Activated naive CD8-positive, alpha-beta T cell treated with anti-CD3 and anti-CD28 coated beads, Interleukin-2, amount 50 U/mL, for 24 hours (primary cell): ENCODE measurements around the gene GABRG3.

ENCODE experiments used
- ATAC-seq: fragments of 150-1000 bp; cut with Tn5 transposase; one replicate; pipeline ENCODE4 v1.10.0; 2021
- DNase-seq: peaks from one replicate; pipeline ENCODE4 v3.0.0; 2021
- H3K27ac Mint-ChIP-seq: one replicate; pipeline ENCODE4 v1.8.0; 2021; ENCODE audit warnings: mild to moderate bottlenecking, mixed read lengths
- H3K27me3 Mint-ChIP-seq: one replicate; pipeline ENCODE4 v1.8.0; 2021; ENCODE audit warnings: mixed read lengths
- H3K36me3 Mint-ChIP-seq: one replicate; pipeline ENCODE4 v1.8.0; 2021; ENCODE audit warnings: low read depth, mixed read lengths
- H3K4me1 Mint-ChIP-seq: one replicate; pipeline ENCODE4 v1.8.0; 2021; ENCODE audit warnings: mixed read lengths
- H3K4me3 Mint-ChIP-seq: one replicate; pipeline ENCODE4 v1.8.0; 2021; ENCODE audit warnings: mild to moderate bottlenecking, moderate library complexity, mixed read lengths
- H3K9me3 Mint-ChIP-seq: one replicate; pipeline ENCODE4 v1.8.0; 2021; ENCODE audit warnings: mixed read lengths

The GABRG3 gene

DNA sequence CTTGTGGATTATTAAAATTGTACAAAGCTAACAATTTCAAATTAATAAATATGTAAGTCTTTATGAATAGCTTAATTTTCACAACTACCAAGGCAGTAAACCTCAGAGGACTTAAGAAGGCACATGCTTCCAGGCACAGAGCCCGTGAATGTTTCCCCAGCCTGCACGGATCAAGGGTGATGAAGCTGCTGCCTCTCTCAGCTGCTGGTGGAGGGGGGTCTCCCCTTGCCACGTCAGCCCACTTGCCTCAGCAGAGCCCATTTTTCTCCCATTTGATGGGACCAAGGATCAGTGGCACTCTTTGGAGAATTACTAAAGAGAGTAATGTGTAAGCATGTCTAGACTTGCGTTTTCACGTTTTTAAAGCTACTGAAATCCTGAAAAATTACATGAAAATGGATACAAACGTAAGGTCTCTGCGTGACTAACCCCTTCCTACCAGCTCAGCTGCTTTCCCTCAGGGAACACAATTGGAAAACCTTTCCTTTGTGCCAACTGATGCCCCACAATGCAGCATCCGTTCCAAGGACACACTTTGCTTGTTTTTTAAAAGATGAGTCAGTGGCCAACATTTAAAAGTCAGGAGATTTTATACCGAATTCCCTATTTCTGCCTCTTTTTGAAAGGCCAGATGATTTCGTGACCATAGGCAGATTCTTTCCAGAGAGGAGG, 494.1 kb downstream of the GABRG3 start:
- DNase-seq: no peak
- Mint-ChIP-seq H3K4me1 (no peaks in the 10 kb centered on the region), H3K27ac (no peak overlapping the region), H3K9me3 (peaks cover 10% of the 10 kb centered on the region), H3K27me3 (no peaks in the 10 kb centered on the region), H3K36me3 (no peaks in the 10 kb centered on the region), H3K4me3 (no peak overlapping the region)
- ATAC-seq: no peak

DNA sequence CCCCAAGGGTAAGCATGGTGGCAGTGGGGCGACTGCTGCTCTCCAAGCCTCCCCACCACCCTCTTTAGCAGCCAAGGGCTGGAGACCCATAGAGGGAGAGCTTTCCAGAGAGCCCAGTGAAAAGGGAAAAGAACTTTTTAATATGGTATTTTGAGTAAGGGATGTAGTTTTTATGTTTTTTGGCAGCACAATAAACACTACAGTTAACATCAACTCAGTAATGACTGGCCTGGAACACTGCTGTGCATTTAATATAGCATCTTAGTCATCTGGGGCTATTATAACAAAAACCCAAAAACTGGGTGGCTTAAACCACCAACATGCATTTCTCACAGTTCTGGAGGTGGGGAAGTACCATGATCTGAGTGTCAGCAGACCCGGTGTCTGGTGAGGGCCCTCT, 495.8 kb downstream of the GABRG3 start:
- ATAC-seq (no peak), DNase-seq (no peak)

DNA sequence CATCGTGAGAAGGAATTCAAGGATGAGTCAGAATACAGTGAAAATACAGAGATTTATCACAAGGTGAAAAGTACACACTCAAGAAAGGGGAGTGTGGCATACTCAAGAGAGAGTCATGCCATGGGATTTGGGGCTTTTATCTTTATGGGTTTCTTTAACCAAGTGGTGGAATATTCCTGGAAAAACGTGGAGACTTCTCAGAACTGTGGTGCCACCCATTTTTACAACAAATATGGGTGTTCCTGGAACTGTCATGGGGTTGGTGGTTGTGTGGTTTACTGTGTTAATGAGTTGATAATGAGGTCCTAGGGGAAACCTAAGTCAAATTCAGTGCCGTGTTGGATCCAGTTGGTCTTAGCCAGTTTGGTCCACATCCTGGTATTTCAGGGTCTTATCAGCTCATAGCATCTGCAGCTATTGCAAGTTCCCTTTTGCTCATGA, 497.2 kb downstream of the GABRG3 start:
- H3K4me1 Mint-ChIP-seq: no peaks in the 10 kb centered on the region
- no peaks in the 10 kb centered on the region for H3K27me3 Mint-ChIP-seq

More for the DNA sequence above, 495.8 kb downstream of the GABRG3 start:
- Mint-ChIP-seq H3K9me3 (peaks cover 9% of the 10 kb centered on the region), H3K27ac (no peak overlapping the region), H3K36me3 (no peaks in the 10 kb centered on the region), H3K27me3 (no peaks in the 10 kb centered on the region), H3K4me1 (no peaks in the 10 kb centered on the region), H3K4me3 (no peak overlapping the region)

DNA sequence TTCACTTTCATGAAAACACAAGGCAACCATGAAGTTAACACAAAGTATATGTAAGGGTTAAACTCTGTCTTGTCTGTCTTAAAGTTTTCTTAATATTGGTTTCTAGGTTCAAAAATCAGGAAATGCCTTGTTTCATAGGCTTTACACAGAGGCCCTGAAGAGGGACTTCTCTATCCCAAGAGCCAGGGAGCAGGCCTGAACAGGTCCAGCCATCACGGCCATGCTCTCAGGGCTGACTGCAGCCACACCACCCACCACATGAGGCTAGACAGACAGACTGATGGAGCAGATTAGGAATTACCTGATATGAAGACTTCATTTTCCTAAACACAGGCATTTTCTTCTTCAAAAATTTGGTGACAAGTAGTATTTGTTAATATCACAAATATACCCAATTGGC, 502.9 kb downstream of the GABRG3 start:
- DNase-seq: no peak
- ATAC-seq: no peak
- no peak overlapping the region for H3K27ac Mint-ChIP-seq
- H3K4me1 Mint-ChIP-seq: no peaks in the 10 kb centered on the region
- no peaks in the 10 kb centered on the region for H3K27me3 Mint-ChIP-seq
- no peaks in the 10 kb centered on the region for H3K36me3 Mint-ChIP-seq
- peaks cover 12% of the 10 kb centered on the region for H3K9me3 Mint-ChIP-seq
- H3K4me3 Mint-ChIP-seq: no peak overlapping the region

More for the DNA sequence above, 497.2 kb downstream of the GABRG3 start:
- ATAC-seq: no peak
- DNase-seq: no peak
- no peaks in the 10 kb centered on the region for H3K36me3 Mint-ChIP-seq
- H3K4me3 Mint-ChIP-seq: no peak overlapping the region
- H3K27ac Mint-ChIP-seq: no peak overlapping the region
- peaks cover 4% of the 10 kb centered on the region for H3K9me3 Mint-ChIP-seq

DNA sequence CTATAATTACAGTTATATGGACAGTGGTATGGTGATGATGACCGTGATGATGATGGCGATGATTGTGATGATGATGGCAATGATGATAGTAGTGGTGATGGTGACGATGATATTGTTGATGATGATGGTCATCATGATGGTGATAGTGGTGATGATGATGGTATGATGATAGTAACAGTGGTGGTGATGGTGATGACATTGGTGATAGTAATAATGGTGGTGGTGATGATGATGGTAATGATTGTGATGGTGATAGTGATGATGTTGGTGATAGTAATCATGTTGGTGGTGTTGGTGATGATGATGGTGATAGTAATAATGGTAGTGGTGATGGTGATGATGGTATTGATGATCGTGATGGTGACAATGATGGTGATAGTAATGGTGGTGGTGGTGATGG, 504.4 kb downstream of the GABRG3 start:
- DNase-seq (no peak), ATAC-seq (no peak)
- no peaks in the 10 kb centered on the region for H3K27me3 Mint-ChIP-seq
- H3K4me1 Mint-ChIP-seq: no peaks in the 10 kb centered on the region
- peaks cover 8% of the 10 kb centered on the region for H3K9me3 Mint-ChIP-seq
- no peaks in the 10 kb centered on the region for H3K36me3 Mint-ChIP-seq
- H3K27ac Mint-ChIP-seq: no peak overlapping the region
- no peak overlapping the region for H3K4me3 Mint-ChIP-seq

DNA sequence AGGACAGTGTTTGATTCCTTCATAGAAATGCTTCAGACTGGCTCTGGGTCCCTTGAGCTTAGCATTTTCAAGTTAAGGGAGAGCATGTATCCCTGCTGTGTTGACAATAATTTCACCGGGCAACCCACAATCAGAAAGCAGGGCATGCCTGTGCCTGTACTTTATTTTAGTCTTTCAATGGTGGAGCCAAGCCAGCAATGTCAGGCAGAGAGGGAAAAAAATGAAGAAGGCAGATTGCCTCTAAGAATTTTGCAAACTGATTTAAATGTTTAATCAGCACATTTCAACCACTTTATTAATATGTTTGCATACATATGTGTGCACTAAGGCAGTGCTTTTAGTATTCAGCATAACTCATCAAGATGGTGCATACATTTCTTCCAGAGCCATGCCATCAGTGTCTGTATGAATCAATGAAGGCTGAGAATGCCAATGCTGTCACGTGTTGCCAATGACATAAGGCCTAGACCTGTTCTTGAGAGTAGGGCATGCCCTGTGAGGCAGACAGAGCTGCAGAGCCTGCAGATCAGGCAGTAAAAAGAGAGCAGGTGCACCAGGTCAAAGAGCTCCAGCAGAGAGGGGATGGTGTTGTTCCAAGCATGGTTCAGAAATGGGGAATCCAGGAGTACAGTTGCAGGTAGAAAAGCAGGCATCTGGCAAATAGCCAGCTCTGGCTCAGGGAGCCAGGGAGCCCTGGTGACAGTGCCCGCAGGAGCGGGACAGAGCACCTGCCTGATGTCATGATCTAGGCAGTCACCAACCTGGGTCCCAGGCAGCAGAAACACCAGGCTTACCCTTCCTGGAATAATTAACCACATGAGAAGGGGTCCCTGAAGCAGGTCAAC, 508.5 kb downstream of the GABRG3 start:
- ATAC-seq: no peak
- Mint-ChIP-seq H3K36me3 (no peaks in the 10 kb centered on the region), H3K27ac (no peak overlapping the region), H3K9me3 (peaks cover 17% of the 10 kb centered on the region), H3K4me1 (no peaks in the 10 kb centered on the region), H3K4me3 (no peak overlapping the region), H3K27me3 (no peaks in the 10 kb centered on the region)
- no peak for DNase-seq

DNA sequence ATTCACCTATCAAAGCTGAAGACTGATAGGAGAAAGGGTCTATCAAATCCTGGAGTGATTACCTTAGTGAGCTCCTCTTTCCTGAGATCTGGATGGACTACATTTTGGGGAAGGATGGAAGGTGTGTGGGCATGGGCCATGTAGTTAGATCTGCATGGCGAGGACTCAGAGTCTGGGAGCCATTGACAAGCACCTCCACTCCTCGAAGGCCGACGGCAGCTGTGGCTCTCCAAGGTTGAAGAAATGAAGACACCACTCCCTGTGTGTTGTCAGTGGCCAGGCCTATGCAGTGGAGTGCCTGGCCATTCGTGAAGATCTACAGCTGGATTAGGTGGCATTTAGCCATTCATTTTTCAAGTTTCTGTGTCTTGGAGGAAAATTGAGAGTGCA, 509.2 kb downstream of the GABRG3 start:
- no peak overlapping the region for H3K4me3 Mint-ChIP-seq
- no peaks in the 10 kb centered on the region for H3K36me3 Mint-ChIP-seq
- ATAC-seq (no peak), DNase-seq (no peak)
- peaks cover 20% of the 10 kb centered on the region for H3K9me3 Mint-ChIP-seq
- no peaks in the 10 kb centered on the region for H3K4me1 Mint-ChIP-seq
- H3K27me3 Mint-ChIP-seq: no peaks in the 10 kb centered on the region
- no peak overlapping the region for H3K27ac Mint-ChIP-seq

DNA sequence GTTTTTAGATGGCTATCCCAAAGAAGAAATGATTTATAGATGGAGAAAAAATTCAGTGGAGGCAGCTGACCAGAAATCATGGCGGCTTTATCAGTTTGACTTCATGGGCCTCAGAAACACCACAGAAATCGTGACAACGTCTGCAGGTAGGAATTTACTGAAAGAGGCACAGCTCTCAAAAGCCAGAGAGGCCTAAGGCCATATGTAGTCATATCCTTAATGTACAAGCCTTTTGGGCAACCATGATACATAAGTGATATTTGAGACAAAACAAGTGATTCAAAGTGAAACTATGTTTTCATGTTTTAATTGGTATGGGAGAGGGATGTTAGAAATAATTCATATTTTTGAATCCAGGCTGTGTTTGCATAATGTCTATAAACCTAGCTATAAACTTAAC, 509.7 kb downstream of the GABRG3 start:
- DNase-seq (no peak), ATAC-seq (no peak)
- Mint-ChIP-seq H3K27me3 (no peaks in the 10 kb centered on the region), H3K36me3 (no peaks in the 10 kb centered on the region), H3K27ac (no peak overlapping the region), H3K4me3 (no peak overlapping the region), H3K9me3 (peaks cover 21% of the 10 kb centered on the region), H3K4me1 (no peaks in the 10 kb centered on the region)

DNA sequence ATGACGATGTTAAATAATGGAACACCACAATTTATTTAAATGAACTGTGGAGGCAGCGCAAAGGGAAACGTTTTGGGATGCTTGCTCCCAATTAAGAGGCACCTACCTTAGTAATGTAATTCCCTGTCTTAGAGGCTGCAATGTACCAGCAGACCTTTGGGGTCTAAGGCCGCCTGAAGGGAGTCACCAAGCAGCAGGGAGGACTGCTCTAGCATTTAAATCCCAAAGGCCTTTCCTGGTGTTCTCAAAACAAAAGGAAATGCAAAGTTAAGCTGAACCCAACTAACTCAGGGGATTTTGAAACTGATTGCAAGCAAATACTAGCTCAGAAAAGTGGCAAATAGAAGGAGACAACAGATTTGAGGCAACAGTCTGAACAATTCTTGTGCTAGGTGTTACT, 510.8 kb downstream of the GABRG3 start:
- Mint-ChIP-seq H3K36me3 (no peaks in the 10 kb centered on the region), H3K27me3 (no peaks in the 10 kb centered on the region), H3K4me3 (no peak overlapping the region), H3K9me3 (peaks cover 21% of the 10 kb centered on the region), H3K4me1 (no peaks in the 10 kb centered on the region), H3K27ac (no peak overlapping the region)
- no peak for DNase-seq
- ATAC-seq: no peak

DNA sequence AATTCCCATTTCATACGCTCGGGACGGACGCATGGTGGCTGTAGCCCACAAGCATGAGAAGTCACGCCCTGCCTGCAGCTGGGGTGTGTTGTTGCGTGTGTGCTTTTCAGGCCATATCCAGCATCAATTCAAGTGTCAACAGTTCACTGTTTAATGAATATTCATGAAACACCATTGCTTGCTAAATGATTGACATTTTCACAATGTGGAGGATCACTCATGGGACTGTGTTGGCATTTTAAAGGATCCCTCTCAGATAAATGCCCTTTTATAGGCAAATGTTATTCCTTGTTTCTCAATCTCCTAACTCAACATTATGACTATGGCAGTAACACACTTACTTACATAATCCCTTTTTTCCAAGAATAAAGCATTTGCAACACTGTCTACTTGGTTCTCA, 511.3 kb downstream of the GABRG3 start:
- no peaks in the 10 kb centered on the region for H3K36me3 Mint-ChIP-seq

DNA sequence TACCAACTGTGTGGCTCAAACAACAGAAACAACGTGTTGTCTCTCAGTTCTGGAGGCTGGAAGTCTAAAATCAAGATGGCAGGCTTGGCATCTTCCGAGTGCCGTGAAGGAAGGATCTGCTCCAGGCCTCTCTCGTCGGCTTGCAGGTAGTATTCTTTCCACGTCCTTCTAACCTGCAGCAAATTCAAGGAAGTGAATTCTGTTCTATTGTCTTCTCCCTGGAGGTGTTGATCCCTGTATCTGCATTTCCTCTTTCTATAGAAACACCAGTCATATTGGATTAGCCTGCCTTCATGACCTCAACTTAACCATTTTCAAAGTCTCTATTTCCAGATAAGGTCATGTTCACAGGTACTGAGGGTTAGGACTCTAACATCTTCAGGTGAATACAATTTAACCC, 512.1 kb downstream of the GABRG3 start:
- Mint-ChIP-seq H3K4me1 (no peaks in the 10 kb centered on the region), H3K36me3 (no peaks in the 10 kb centered on the region), H3K27me3 (no peaks in the 10 kb centered on the region), H3K4me3 (no peak overlapping the region), H3K9me3 (peaks cover 19% of the 10 kb centered on the region), H3K27ac (no peak overlapping the region)
- ATAC-seq (no peak), DNase-seq (no peak)

More for the DNA sequence above, 511.3 kb downstream of the GABRG3 start:
- Mint-ChIP-seq H3K27me3 (no peaks in the 10 kb centered on the region), H3K4me3 (no peak overlapping the region), H3K4me1 (no peaks in the 10 kb centered on the region), H3K9me3 (peaks cover 21% of the 10 kb centered on the region), H3K27ac (no peak overlapping the region)
- ATAC-seq (no peak), DNase-seq (no peak)

DNA sequence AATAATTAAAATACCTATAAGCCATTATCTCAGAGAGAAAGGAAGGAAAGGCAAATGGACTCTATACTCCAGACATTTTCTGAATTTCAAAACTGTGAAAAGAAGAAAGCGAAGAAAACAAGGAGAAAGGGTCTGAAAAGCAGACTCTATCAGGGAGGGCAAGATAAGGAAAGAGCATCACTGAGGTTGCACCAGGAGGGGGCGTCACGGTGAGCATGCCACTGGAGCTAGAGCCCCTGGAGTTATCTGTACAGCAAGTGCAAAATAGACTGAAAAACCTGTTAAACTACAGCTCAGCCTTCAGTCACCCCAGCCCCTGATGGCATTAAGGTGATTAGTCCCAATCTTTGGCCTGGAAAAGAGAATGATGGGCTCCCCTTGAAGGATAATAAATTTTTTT, 514.3 kb downstream of the GABRG3 start:
- peaks cover 21% of the 10 kb centered on the region for H3K9me3 Mint-ChIP-seq
- no peaks in the 10 kb centered on the region for H3K27me3 Mint-ChIP-seq
- H3K4me3 Mint-ChIP-seq: no peak overlapping the region
- DNase-seq: no peak
- H3K27ac Mint-ChIP-seq: no peak overlapping the region
- no peaks in the 10 kb centered on the region for H3K36me3 Mint-ChIP-seq
- H3K4me1 Mint-ChIP-seq: no peaks in the 10 kb centered on the region
- ATAC-seq: no peak

DNA sequence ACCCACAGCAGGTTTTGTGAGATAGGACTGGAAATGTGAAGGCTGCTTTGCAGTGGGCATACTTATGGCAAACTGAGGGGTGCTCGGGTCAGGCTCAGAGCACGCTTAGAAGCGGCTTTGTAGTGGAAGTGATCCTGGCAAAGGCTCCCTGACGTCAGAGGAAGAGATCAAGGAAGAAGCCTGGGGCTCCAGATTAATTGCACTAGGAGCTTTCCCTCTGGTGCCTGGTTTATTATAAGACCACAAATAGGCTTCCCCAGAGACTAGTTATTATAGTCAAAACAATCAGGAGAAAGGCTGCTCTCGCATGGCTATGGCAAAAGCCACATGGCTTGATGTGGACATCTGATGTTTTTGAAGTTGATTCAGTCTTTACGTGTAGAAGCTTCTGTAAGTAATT, 515.1 kb downstream of the GABRG3 start:
- Mint-ChIP-seq H3K4me1 (no peaks in the 10 kb centered on the region), H3K36me3 (no peaks in the 10 kb centered on the region), H3K27ac (no peak overlapping the region), H3K4me3 (no peak overlapping the region), H3K27me3 (no peaks in the 10 kb centered on the region), H3K9me3 (peaks cover 16% of the 10 kb centered on the region)
- ATAC-seq (no peak), DNase-seq (no peak)

DNA sequence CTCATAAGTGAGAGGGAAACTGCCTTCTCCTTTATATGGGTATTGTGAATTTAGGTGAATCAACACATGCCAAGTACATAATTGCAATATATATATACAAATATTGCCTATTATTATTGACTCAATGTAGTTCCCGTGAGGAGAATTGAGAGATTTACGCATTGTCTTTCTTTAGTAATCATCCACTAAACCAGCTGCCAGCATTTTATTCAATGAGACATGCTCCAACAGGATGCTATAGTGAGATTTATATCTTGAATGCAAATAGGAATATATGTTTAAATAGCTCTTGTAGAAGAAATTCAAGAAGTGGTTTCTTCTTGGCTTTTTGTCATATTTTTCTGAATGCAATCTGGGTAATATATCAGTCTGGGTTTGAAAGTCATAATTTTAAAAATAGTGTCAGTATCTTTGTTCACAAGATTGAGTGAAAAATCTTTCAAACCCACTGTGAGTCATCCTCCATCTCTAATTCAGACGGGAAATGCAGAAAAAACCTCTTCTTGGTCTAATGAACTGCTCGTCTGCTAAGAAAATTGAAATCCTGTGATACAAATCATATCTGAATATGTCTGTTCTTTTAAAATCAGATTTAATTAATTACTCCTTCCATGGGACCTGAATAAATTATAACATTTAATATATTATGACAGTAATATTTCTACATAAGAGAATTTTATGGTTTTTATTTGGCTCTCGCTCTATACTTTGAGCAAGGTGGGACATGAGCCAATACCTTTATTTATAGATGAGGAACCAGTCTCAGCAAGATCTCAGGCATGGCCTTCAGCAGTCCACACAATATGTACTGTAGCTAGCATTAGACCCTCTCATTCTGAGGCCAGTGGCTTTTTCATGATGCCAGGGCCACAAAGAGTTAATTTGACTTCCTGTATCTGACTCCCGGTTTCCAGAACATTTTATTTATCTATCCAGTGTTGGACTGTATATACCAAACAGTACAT, 516.0 kb downstream of the GABRG3 start:
- Mint-ChIP-seq H3K4me3 (no peak overlapping the region), H3K36me3 (no peaks in the 10 kb centered on the region), H3K9me3 (peaks cover 21% of the 10 kb centered on the region), H3K4me1 (no peaks in the 10 kb centered on the region), H3K27ac (no peak overlapping the region), H3K27me3 (no peaks in the 10 kb centered on the region)
- DNase-seq (no peak), ATAC-seq (no peak)
